Measurements from ENCODE around the gene HOXA1.

GRCh38 chr7:27106901-27107240 is 11.1 kb upstream of the HOXA1 start:
- no peak for TF ChIP-seq ISL1 (CRISPR knock-in tag; IDR thresholded peaks at IDR 0.05)
- TF ChIP-seq ZFP3 (CRISPR knock-in tag; IDR thresholded peaks at IDR 0.05), result no peak
- TF ChIP-seq PATZ1 (CRISPR knock-in tag; IDR thresholded peaks at IDR 0.05; ENCODE audit: borderline replicate concordance), result no peak
- TF ChIP-seq CSDC2 (CRISPR knock-in tag; IDR thresholded peaks at IDR 0.05), result no peak
- TF ChIP-seq GLIS3 (CRISPR knock-in tag; IDR thresholded peaks at IDR 0.05), result no peak
- no peak for TF ChIP-seq RARB (CRISPR knock-in tag; IDR thresholded peaks at IDR 0.05)
- no peak for TF ChIP-seq ZC3H10 (CRISPR knock-in tag; IDR thresholded peaks at IDR 0.05)
- TF ChIP-seq ARNTL (CRISPR knock-in tag; IDR thresholded peaks at IDR 0.05; ENCODE audit: borderline replicate concordance, low read depth), result no peak
